Measurements from ENCODE around the gene GNPTAB.

DNA sequence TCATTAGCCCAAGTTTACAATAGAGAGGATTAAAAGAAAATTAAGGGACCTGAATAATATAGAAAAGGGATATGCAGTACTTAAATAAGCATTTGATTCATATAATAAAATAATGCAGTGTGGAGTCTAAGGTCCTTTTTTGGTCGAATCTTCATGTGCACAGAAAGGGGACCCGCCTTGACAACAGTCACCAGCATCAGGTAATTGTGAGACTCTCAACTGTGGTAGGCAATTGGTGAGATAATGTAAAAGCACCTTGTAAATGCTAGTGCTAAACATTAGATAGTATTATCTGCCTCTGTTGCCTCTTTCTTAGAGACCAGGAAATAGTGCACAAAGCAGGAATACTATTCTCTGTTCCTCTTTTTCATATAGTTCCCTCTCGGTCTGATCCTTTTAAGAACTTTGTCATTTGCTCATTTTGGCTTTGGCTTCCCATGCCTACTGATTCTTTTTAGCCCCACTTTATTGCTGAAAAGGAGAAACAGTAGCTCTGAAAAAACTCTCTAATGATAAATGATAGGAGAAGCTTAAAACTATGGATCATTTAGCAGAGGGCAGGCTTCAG, 115.8 kb downstream of the GNPTAB start:
- TF ChIP-seq, protein P1, sequence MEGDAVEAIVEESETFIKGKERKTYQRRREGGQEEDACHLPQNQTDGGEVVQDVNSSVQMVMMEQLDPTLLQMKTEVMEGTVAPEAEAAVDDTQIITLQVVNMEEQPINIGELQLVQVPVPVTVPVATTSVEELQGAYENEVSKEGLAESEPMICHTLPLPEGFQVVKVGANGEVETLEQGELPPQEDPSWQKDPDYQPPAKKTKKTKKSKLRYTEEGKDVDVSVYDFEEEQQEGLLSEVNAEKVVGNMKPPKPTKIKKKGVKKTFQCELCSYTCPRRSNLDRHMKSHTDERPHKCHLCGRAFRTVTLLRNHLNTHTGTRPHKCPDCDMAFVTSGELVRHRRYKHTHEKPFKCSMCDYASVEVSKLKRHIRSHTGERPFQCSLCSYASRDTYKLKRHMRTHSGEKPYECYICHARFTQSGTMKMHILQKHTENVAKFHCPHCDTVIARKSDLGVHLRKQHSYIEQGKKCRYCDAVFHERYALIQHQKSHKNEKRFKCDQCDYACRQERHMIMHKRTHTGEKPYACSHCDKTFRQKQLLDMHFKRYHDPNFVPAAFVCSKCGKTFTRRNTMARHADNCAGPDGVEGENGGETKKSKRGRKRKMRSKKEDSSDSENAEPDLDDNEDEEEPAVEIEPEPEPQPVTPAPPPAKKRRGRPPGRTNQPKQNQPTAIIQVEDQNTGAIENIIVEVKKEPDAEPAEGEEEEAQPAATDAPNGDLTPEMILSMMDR (conservative IDR thresholded peaks at IDR 0.05; ENCODE audit: low read depth, low read length): no peak
- TF ChIP-seq RAD21 (IDR thresholded peaks at IDR 0.05; ENCODE audit: low read length) (no peak), BHLHE40 (IDR thresholded peaks at IDR 0.05; ENCODE audit: low read depth, low read length) (no peak), MXI1 (IDR thresholded peaks at IDR 0.05; ENCODE audit: borderline replicate concordance, low read depth, low read length) (no peak), CEBPB (IDR thresholded peaks at IDR 0.05; ENCODE audit: low read depth, low read length) (no peak), SMC3 (IDR thresholded peaks at IDR 0.05; ENCODE audit: low read depth, low read length) (no peak), RFX5 (IDR thresholded peaks at IDR 0.05; ENCODE audit: low read depth, low read length) (no peak), POLR2A (IDR thresholded peaks at IDR 0.05; ENCODE audit: low read depth, low read length) (no peak), MAFK (IDR thresholded peaks at IDR 0.05; ENCODE audit: low read depth, low read length) (no peak)
- TF ChIP-seq, protein P2, sequence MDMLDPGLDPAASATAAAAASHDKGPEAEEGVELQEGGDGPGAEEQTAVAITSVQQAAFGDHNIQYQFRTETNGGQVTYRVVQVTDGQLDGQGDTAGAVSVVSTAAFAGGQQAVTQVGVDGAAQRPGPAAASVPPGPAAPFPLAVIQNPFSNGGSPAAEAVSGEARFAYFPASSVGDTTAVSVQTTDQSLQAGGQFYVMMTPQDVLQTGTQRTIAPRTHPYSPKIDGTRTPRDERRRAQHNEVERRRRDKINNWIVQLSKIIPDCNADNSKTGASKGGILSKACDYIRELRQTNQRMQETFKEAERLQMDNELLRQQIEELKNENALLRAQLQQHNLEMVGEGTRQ (IDR thresholded peaks at IDR 0.05; ENCODE audit: low read depth, low read length): no peak
- TF ChIP-seq, protein P3, sequence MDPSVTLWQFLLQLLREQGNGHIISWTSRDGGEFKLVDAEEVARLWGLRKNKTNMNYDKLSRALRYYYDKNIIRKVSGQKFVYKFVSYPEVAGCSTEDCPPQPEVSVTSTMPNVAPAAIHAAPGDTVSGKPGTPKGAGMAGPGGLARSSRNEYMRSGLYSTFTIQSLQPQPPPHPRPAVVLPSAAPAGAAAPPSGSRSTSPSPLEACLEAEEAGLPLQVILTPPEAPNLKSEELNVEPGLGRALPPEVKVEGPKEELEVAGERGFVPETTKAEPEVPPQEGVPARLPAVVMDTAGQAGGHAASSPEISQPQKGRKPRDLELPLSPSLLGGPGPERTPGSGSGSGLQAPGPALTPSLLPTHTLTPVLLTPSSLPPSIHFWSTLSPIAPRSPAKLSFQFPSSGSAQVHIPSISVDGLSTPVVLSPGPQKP (IDR thresholded peaks at IDR 0.05; ENCODE audit: borderline replicate concordance, low read depth, low read length): no peak
